ENCODE results near the gene LRRC42. TPM values are rescaled to one million over a fixed set of nuclear protein-coding genes. Genes with fewer than 3 reads are reported as not detected.
A peak's percentile ranks its signal among the peaks of the same experiment; 100 is the strongest.

Gene LRRC42
- total RNA-seq, 1 donor from 2014 or later: 63.5 TPM

GRCh38 chr1:53945433-53946251 lies 508 bp upstream of the LRRC42 start, which contains the start of gene IFT25:
Gene IFT25, minus strand, starts transcription at chr1:53945699. Its CDS starts 5,617 bp downstream, at chr1:53940082.
- Mint-ChIP-seq H3K4me1 (ENCODE audit: low read depth) (peaks cover 34% of the 10 kb centered on the region), H3K36me3 (ENCODE audit: insufficient read depth) (no peaks in the 10 kb centered on the region), H3K27me3 (no peaks in the 10 kb centered on the region), H3K4me3 (ENCODE audit: low read depth) (peak within 1 kb of the TSS; percentile 94), H3K27ac (peak within 1 kb of the TSS; percentile 95), H3K9me3 (ENCODE audit: low read depth) (no peaks in the 10 kb centered on the region)
- TF ChIP-seq CTCF (IDR thresholded peaks at IDR 0.05; ENCODE audit: unreplicated experiment): no peak
- DNase-seq (ENCODE audit: low spot score, unreplicated experiment): peak; percentile 97

GRCh38 chr1:53947172-53947907 lies 1.2 kb downstream of the LRRC42 start:
- TF ChIP-seq CTCF (IDR thresholded peaks at IDR 0.05; ENCODE audit: unreplicated experiment): no peak
- H3K27ac Mint-ChIP-seq: peak overlapping the region; percentile 15
- H3K4me3 Mint-ChIP-seq (ENCODE audit: low read depth): peak overlapping the region; percentile 86
- H3K27me3 Mint-ChIP-seq: no peaks in the 10 kb centered on the region
- peaks cover 34% of the 10 kb centered on the region for H3K4me1 Mint-ChIP-seq (ENCODE audit: low read depth)
- peaks cover 1% of the 10 kb centered on the region for H3K36me3 Mint-ChIP-seq (ENCODE audit: insufficient read depth)
- DNase-seq (ENCODE audit: low spot score, unreplicated experiment): no peak
- no peaks in the 10 kb centered on the region for H3K9me3 Mint-ChIP-seq (ENCODE audit: low read depth)

- no peaks in the 10 kb centered on the region for H3K27me3 Mint-ChIP-seq
- H3K4me3 Mint-ChIP-seq (ENCODE audit: low read depth): peak overlapping the region; percentile 86
- H3K9me3 Mint-ChIP-seq (ENCODE audit: low read depth): no peaks in the 10 kb centered on the region
- H3K27ac Mint-ChIP-seq: no peak overlapping the region
- peaks cover 1% of the 10 kb centered on the region for H3K36me3 Mint-ChIP-seq (ENCODE audit: insufficient read depth)
- DNase-seq (ENCODE audit: low spot score, unreplicated experiment): no peak
- no peak for TF ChIP-seq CTCF (IDR thresholded peaks at IDR 0.05; ENCODE audit: unreplicated experiment)
- peaks cover 34% of the 10 kb centered on the region for H3K4me1 Mint-ChIP-seq (ENCODE audit: low read depth)
These were observed 2.1 kb downstream of the LRRC42 start for GRCh38 chr1:53948291-53948690.

- TF ChIP-seq CTCF (IDR thresholded peaks at IDR 0.05; ENCODE audit: unreplicated experiment): peak; percentile 73
- Mint-ChIP-seq H3K4me1 (ENCODE audit: low read depth) (peaks cover 34% of the 10 kb centered on the region), H3K4me3 (ENCODE audit: low read depth) (peak overlapping the region; percentile 18), H3K36me3 (ENCODE audit: insufficient read depth) (peaks cover 1% of the 10 kb centered on the region), H3K27ac (peak overlapping the region; percentile 73), H3K27me3 (no peaks in the 10 kb centered on the region), H3K9me3 (ENCODE audit: low read depth) (no peaks in the 10 kb centered on the region)
- DNase-seq (ENCODE audit: low spot score, unreplicated experiment): no peak
These were observed 3.2 kb downstream of the LRRC42 start for GRCh38 chr1:53949023-53949990.
